Measurements from ENCODE around the gene ADGRG6. TPM values are rescaled to one million over a fixed set of nuclear protein-coding genes. Genes with fewer than 3 reads are reported as not detected.
A peak's percentile ranks its signal among the peaks of the same experiment; 100 is the strongest.

Gene ADGRG6
- total RNA-seq, 1 donor from 2014 or later = 7.7 TPM

- Histone ChIP-seq H3K27me3 (no peaks in the 10 kb centered on the region), H3K4me3 (no peak overlapping the region), H3K36me3 (no peaks in the 10 kb centered on the region), H3K4me1 (no peaks in the 10 kb centered on the region), H3K27ac (no peak overlapping the region), H3K9me3 (no peaks in the 10 kb centered on the region)
- no peak for DNase-seq (ENCODE audit: low spot score in 2 of 2)
- intact Hi-C loops (cut with DNase I) = loop anchor here (2.0 to 5.0 kb wide), 4 partner anchors 63 to 952 kb away; no protein-coding TSS in a partner anchor
- TF ChIP-seq CTCF (IDR thresholded peaks at IDR 0.05) = peak; percentile 60 to 84 (median 79)
These were observed 172.9 kb downstream of the ADGRG6 start for GRCh38 chr6:142474531-142475289.

- Histone ChIP-seq H3K36me3 (no peaks in the 10 kb centered on the region), H3K27me3 (no peaks in the 10 kb centered on the region), H3K27ac (no peak overlapping the region), H3K4me1 (no peaks in the 10 kb centered on the region), H3K9me3 (no peaks in the 10 kb centered on the region), H3K4me3 (no peak overlapping the region)
- no peak for TF ChIP-seq CTCF (IDR thresholded peaks at IDR 0.05)
- no peak for DNase-seq (ENCODE audit: low spot score in 2 of 2)
- intact Hi-C loops (cut with DNase I) = no loop called here
These were observed 174.6 kb downstream of the ADGRG6 start for GRCh38 chr6:142476452-142476851.

GRCh38 chr6:142478117-142478516 lies 176.3 kb downstream of the ADGRG6 start:
- DNase-seq (ENCODE audit: low spot score in 2 of 2) = no peak
- Histone ChIP-seq H3K9me3 (no peaks in the 10 kb centered on the region), H3K4me1 (no peaks in the 10 kb centered on the region), H3K4me3 (no peak overlapping the region), H3K27me3 (no peaks in the 10 kb centered on the region), H3K27ac (no peak overlapping the region), H3K36me3 (no peaks in the 10 kb centered on the region)
- intact Hi-C loops (cut with DNase I) = no loop called here
- TF ChIP-seq CTCF (IDR thresholded peaks at IDR 0.05) = no peak

- Histone ChIP-seq H3K9me3 (no peaks in the 10 kb centered on the region), H3K27ac (no peak overlapping the region), H3K4me3 (no peak overlapping the region), H3K4me1 (no peaks in the 10 kb centered on the region), H3K36me3 (no peaks in the 10 kb centered on the region), H3K27me3 (no peaks in the 10 kb centered on the region)
- no peak for DNase-seq (ENCODE audit: low spot score in 2 of 2)
- no peak for TF ChIP-seq CTCF (IDR thresholded peaks at IDR 0.05)
- intact Hi-C loops (cut with DNase I) = no loop called here
These were observed 179.7 kb downstream of the ADGRG6 start for GRCh38 chr6:142481466-142481865.

GRCh38 chr6:142482249-142482648 lies 180.4 kb downstream of the ADGRG6 start:
- no peaks in the 10 kb centered on the region for H3K27me3 ChIP-seq
- no peak overlapping the region for H3K4me3 ChIP-seq
- H3K36me3 ChIP-seq = no peaks in the 10 kb centered on the region
- TF ChIP-seq CTCF (IDR thresholded peaks at IDR 0.05) = no peak
- H3K4me1 ChIP-seq = no peaks in the 10 kb centered on the region
- intact Hi-C loops (cut with DNase I) = no loop called here
- no peak overlapping the region for H3K27ac ChIP-seq
- DNase-seq (ENCODE audit: low spot score in 2 of 2) = no peak
- H3K9me3 ChIP-seq = no peaks in the 10 kb centered on the region

Data from ascending aorta (tissue), 2 donors.